ENCODE data around the gene ZNF124.

ZNF124 gene

DNA sequence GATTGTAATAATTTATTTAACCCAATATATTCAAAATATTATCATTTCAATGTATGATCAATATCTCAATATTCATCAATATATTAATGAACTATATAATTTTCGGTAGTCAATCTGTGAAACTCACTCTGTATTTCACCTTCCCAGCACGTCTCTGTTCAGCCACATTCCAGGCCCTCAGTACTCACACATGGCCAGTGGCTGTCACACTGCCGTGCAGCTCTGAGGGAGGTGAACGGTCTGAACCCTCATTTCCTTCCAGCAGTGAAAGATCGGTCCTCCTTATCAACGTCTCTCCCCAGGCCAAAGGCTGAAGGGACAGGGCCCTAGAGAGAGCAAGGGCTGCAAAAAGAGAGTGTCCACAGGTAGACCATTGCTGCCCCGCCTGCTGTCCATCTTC, 39.5 kb upstream of the ZNF124 start:
- in situ Hi-C loops (cut with HindIII; ENCODE audit: low pct_ligation_motif_present, low sequenced_read_pairs), result no loop called here
- Histone ChIP-seq H3K27ac (no peak overlapping the region), H3K36me3 (replicated peaks) (peaks cover 1% of the 10 kb centered on the region), H3K27me3 (replicated peaks) (no peaks in the 10 kb centered on the region), H3K4me3 (ENCODE audit: low read depth, low read length) (no peak overlapping the region)
- DNase-seq, result no peak
- TF ChIP-seq, protein P1, sequence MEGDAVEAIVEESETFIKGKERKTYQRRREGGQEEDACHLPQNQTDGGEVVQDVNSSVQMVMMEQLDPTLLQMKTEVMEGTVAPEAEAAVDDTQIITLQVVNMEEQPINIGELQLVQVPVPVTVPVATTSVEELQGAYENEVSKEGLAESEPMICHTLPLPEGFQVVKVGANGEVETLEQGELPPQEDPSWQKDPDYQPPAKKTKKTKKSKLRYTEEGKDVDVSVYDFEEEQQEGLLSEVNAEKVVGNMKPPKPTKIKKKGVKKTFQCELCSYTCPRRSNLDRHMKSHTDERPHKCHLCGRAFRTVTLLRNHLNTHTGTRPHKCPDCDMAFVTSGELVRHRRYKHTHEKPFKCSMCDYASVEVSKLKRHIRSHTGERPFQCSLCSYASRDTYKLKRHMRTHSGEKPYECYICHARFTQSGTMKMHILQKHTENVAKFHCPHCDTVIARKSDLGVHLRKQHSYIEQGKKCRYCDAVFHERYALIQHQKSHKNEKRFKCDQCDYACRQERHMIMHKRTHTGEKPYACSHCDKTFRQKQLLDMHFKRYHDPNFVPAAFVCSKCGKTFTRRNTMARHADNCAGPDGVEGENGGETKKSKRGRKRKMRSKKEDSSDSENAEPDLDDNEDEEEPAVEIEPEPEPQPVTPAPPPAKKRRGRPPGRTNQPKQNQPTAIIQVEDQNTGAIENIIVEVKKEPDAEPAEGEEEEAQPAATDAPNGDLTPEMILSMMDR (IDR thresholded peaks at IDR 0.05; ENCODE audit: low read depth, low read length, missing control alignments), result no peak

DNA sequence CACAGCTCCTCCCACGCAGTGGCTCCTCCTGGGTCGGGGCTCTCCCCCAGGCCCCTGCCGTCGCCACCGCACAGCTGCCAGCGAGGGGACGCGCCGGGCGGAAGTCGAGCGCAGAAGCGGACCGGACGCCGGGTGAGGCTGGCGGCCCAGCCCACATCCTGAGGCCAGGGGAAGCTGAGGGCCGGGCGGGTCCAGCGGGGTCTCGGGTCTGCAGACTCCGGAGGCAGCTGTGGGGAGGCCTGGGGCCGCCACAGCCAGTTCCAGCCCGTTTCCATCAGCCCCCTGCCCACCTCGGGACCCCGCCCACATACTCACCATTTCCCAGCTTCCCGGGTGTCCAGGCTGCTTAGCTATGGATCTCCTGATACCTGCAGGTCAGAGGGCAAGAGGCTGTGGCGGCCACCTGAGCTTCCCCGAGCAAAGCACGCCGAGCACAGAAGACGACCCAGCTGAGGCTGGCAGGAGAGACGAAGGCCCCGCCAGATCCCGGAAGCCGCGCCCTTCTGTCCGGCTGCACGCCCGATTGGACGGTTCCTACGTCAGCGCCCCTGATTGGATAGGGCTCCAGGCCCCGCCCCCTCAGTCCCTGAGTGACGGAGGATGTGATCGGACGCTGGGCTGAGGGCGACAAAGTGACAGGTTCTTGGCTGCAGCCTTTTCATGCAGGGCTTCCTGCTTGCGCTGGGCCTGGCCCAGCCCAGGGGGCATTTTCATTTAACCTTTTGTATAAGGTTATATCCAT, 38.7 kb upstream of the ZNF124 start:
- in situ Hi-C loops (cut with HindIII; ENCODE audit: low pct_ligation_motif_present, low sequenced_read_pairs), result no loop called here
- TF ChIP-seq, protein P1 (IDR thresholded peaks at IDR 0.05; ENCODE audit: low read depth, low read length, missing control alignments), result no peak
- peak overlapping the region; percentile 68 for H3K27ac ChIP-seq
- peaks cover 3% of the 10 kb centered on the region for H3K36me3 ChIP-seq (replicated peaks)
- peak; percentile 91 for DNase-seq
- H3K27me3 ChIP-seq (replicated peaks), result no peaks in the 10 kb centered on the region
- H3K4me3 ChIP-seq (ENCODE audit: low read depth, low read length), result peak overlapping the region; percentile 87

DNA sequence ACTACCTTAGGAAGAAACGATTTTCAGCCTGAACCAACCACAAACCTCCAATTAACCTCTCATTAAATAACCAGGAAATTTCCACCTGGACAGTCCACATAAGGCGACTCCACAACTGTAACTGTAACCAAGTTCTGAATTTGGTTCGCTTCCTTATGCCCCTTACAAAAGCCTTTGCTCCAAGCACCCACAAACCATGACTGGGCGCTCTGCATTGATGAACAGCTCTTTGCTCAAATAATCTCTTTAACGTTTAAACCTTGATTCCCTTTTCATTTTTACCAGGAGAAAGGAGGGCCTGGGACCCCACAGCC, 38.2 kb upstream of the ZNF124 start:
- TF ChIP-seq, protein P1 (IDR thresholded peaks at IDR 0.05; ENCODE audit: low read depth, low read length, missing control alignments), result no peak
- in situ Hi-C loops (cut with HindIII; ENCODE audit: low pct_ligation_motif_present, low sequenced_read_pairs), result no loop called here

DNA sequence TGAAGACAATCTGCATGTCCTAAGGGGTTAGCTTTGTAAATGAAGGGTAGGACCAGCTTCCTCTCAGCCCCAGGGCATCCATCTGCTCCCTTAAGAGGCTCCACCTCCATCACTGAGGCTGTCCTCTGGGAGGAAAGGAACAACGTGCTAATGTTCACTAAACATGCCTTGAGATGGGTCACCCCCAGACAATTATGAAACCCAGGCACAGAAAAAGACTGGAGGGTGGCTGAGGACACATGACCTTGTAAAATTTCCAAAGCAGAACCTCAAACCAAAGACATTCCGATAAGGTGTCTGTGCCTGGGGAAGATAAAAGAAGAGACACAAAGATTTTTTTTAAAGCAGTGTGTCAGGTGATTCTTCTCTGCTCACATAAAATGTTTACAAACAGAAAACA, 37.6 kb upstream of the ZNF124 start:
- H3K27me3 ChIP-seq (replicated peaks), result no peaks in the 10 kb centered on the region
- in situ Hi-C loops (cut with HindIII; ENCODE audit: low pct_ligation_motif_present, low sequenced_read_pairs), result no loop called here
- H3K4me3 ChIP-seq (ENCODE audit: low read depth, low read length), result peak overlapping the region; percentile 87
- DNase-seq, result no peak
- H3K36me3 ChIP-seq (replicated peaks), result peaks cover 3% of the 10 kb centered on the region
- TF ChIP-seq, protein P1 (IDR thresholded peaks at IDR 0.05; ENCODE audit: low read depth, low read length, missing control alignments), result no peak
- H3K27ac ChIP-seq, result no peak overlapping the region

More for the DNA sequence above, 38.2 kb upstream of the ZNF124 start:
- DNase-seq, result no peak
- Histone ChIP-seq H3K27ac (peak overlapping the region; percentile 68), H3K27me3 (replicated peaks) (no peaks in the 10 kb centered on the region), H3K36me3 (replicated peaks) (peaks cover 3% of the 10 kb centered on the region), H3K4me3 (ENCODE audit: low read depth, low read length) (peak overlapping the region; percentile 87)

DNA sequence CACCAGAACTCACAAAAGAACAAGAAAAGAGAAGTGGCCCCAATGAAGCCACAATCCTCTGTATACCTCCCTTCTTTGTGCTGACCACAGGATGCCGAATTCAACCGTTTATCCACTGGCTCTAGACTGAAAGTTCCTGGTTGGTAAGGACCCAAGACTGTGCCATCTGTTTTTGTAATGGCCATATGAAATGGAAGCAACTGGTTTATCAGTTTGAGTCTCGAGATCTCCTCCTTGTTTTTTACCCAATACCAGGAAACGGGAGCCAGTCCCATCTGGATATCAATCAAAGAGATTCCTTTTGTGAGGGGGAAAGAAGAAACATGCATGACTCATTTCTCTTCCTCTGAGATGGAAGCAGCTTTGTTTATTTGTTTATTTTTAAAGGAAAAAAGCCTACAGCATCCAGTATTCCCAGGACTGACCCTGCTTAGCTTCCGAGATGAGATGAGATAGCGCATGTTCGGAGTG, 32.4 kb upstream of the ZNF124 start:
- Histone ChIP-seq H3K27ac (no peak overlapping the region), H3K27me3 (replicated peaks) (no peaks in the 10 kb centered on the region), H3K4me3 (ENCODE audit: low read depth, low read length) (no peak overlapping the region), H3K36me3 (replicated peaks) (peaks cover 23% of the 10 kb centered on the region)
- no peak for DNase-seq
- in situ Hi-C loops (cut with HindIII; ENCODE audit: low pct_ligation_motif_present, low sequenced_read_pairs), result no loop called here
- TF ChIP-seq, protein P1 (IDR thresholded peaks at IDR 0.05; ENCODE audit: low read depth, low read length, missing control alignments), result no peak

DNA sequence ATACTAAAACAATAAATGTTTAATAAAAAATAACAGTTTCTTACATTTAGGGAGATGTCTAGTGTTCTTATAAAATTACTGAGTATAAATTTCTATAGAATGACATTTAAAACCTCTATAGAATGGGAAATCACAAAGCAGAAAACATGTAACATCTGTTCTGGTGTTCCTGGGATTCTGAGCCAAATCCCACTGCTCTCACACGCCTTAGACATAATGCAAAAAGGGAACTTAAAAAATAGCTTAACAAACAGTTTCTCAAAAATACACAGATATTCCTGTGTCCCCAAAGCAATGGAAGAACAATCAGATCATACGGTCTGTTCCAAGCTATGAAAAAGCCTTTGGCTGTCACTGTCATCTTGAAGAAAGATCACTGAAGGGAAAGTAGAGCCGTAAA, 27.0 kb upstream of the ZNF124 start:
- Histone ChIP-seq H3K27ac (no peak overlapping the region), H3K36me3 (replicated peaks) (peaks cover 45% of the 10 kb centered on the region), H3K4me3 (ENCODE audit: low read depth, low read length) (no peak overlapping the region), H3K27me3 (replicated peaks) (no peaks in the 10 kb centered on the region)
- no peak for DNase-seq
- TF ChIP-seq, protein P1 (IDR thresholded peaks at IDR 0.05; ENCODE audit: low read depth, low read length, missing control alignments), result no peak
- in situ Hi-C loops (cut with HindIII; ENCODE audit: low pct_ligation_motif_present, low sequenced_read_pairs), result no loop called here

Data from brain microvascular endothelial cell (primary cell).